Pancreas (tissue), 10 donors: Measurements from ENCODE around the gene GATA3. TPM values are rescaled to one million over a fixed set of nuclear protein-coding genes. Genes with fewer than 3 reads are reported as not detected.

Experiments
- ATAC-seq, 4 donors: fragments of 200-7000 bp; cut with Tn5 transposase; one replicate each; pipeline versions ENCODE4 v1.8.0 to v1.9.1; 2020; ENCODE audit warnings: mild to moderate bottlenecking in 4 of 4, moderate library complexity in 4 of 4
- DNase-seq, 6 donors: peaks; one replicate each; pipeline ENCODE4 v3.0.0-alpha.2; 2020
- FAIRE-seq: peaks from 2 replicates; lab custom pipeline; 2012; peaks lifted over from hg19 to GRCh38; lab: Jason Lieb, UNC
- H3K27ac ChIP-seq, 4 donors: fragments of 200-600 bp; sonication (generic); 1 replicate in 3 of 4; 2 replicates in 1 of 4; pipeline versions ENCODE4 v1.5.0 to v1.8.0; 2020
- H3K27me3 ChIP-seq, 4 donors: fragments of 200-600 bp; one replicate each; pipeline ENCODE4 v1.8.0; 2021
- H3K36me3 ChIP-seq, 3 donors: fragments of 200-600 bp; sonication (generic) in 1 of 3; one replicate each; pipeline versions ENCODE4 v1.5.0 to v1.8.0; 2020 to 2021
- H3K4me1 ChIP-seq, 3 donors: fragments of 200-600 bp; one replicate each; pipeline ENCODE4 v1.8.0; 2021
- H3K4me3 ChIP-seq, 4 donors: fragments of 200-600 bp; sonication (generic) in 2 of 4; one replicate each; pipeline versions ENCODE4 v1.5.0 to v1.8.0; 2020 to 2021
- H3K9me3 ChIP-seq, 4 donors: fragments of 200-600 bp; one replicate each; pipeline ENCODE4 v1.8.0; 2021
- CTCF ChIP-seq, 4 donors: fragments of 200-600 bp; sonication (generic) in 3 of 4; IDR thresholded peaks; one replicate each; pipeline versions ENCODE4 v1.5.0 to v1.8.0; 2021; ENCODE audit warnings: antibody characterized with exemption in 4 of 4
- WGBS, 2 donors: extraction: QIAGEN DNeasy Blood & Tissue Kit; methylation state at CpG; one replicate each; pipeline ENCODE4 v1.1.7; 2013; 5-methylcytosine and 5-hydroxymethylcytosine counted together
- intact Hi-C, 3 donors: fragments of 100-400 bp; cut with DNase I; formaldehyde crosslinking; loops; one replicate each; pipeline versions ENCODE4 v1.11.1 to v1.14.2; 2022
- polyA plus RNA-seq, 2 donors: library from polyadenylated mRNA; stranded (reverse); fragments of 200-250 nt; gene quantifications; one replicate each; pipeline ENCODE4 v1.2.3, GENCODE V29; 2013
- total RNA-seq, 6 donors: library from RNA; stranded (reverse); fragmentation: NEBNext Ultra II Directional in 4 of 6; extraction: Animal tissue kit (Norgen Biotek cat#: 25700) in 4 of 6; gene quantifications; one replicate each; pipeline versions ENCODE4 v1.2.1 to v1.2.4, GENCODE V29; 2021 to 2023
- donor health status: healthy with polysubstance abuse.
- donor health status: DM: no; HTN: no; CAD: no; lungs with moderate emphysema.
- donor health status: DM: no; HTN: no; CAD: no.
- donor health status: control.
- donor health status: control.
- donor health status: Bipolar disorder and iron deficiency.
- donor health status: DM: yes; HTN: yes; CAD: no.
- donor health status: DM: no; HTN: no; CAD: no.
- donor health status: DM: no; HTN: no; CAD: no.
- donor health status: DM: yes; HTN: yes; CAD: no.

The GATA3 gene
- total and polyA plus RNA-seq, 8 donors = 0.11 to 0.38 (median 0.23) TPM; not detected in 2

- WGBS, 2 donors = 52 to 60% methylated on average over 6 of the region's 6 CpGs
- FAIRE-seq = no peak
These were observed 34.0 kb downstream of the GATA3 start for GRCh38 chr10:8088504-8088903.

GRCh38 chr10:8092428-8092827, 37.9 kb downstream of the GATA3 start:
- Histone ChIP-seq H3K36me3 (no peaks in the 10 kb centered on the region), H3K27me3 (no peaks in the 10 kb centered on the region), H3K27ac (no peak overlapping the region), H3K4me1 (no peaks in the 10 kb centered on the region), H3K4me3 (no peak overlapping the region), H3K9me3 (no peaks in the 10 kb centered on the region)
- WGBS, 2 donors = 48 to 49% methylated on average over 2 of the region's 2 CpGs
- ATAC-seq (no peak), FAIRE-seq (no peak), DNase-seq (no peak)
- TF ChIP-seq CTCF (IDR thresholded peaks at IDR 0.05) = no peak
- intact Hi-C loops = no loop called here

More at GRCh38 chr10:8088504-8088903, 34.0 kb downstream of the GATA3 start:
- H3K4me3 ChIP-seq = no peak overlapping the region
- no peak for DNase-seq
- no peak for TF ChIP-seq CTCF (IDR thresholded peaks at IDR 0.05)
- no peaks in the 10 kb centered on the region for H3K27me3 ChIP-seq
- no peak overlapping the region for H3K27ac ChIP-seq
- no peaks in the 10 kb centered on the region for H3K9me3 ChIP-seq
- no peaks in the 10 kb centered on the region for H3K4me1 ChIP-seq
- intact Hi-C loops = no loop called here
- ATAC-seq = no peak
- H3K36me3 ChIP-seq = no peaks in the 10 kb centered on the region

GRCh38 chr10:8095959-8096358, 41.5 kb downstream of the GATA3 start:
- TF ChIP-seq CTCF (IDR thresholded peaks at IDR 0.05) = no peak
- no peaks in the 10 kb centered on the region for H3K27me3 ChIP-seq
- DNase-seq = no peak
- no peak for FAIRE-seq
- no peaks in the 10 kb centered on the region for H3K9me3 ChIP-seq
- no peaks in the 10 kb centered on the region for H3K4me1 ChIP-seq
- intact Hi-C loops = no loop called here
- ATAC-seq = no peak
- WGBS, 2 donors = 60 to 66% methylated on average over 14 of the region's 14 CpGs
- H3K4me3 ChIP-seq = no peak overlapping the region
- no peak overlapping the region for H3K27ac ChIP-seq
- no peaks in the 10 kb centered on the region for H3K36me3 ChIP-seq

GRCh38 chr10:8096931-8097330, 42.4 kb downstream of the GATA3 start:
- no peak for FAIRE-seq
- H3K4me3 ChIP-seq = no peak overlapping the region

More at GRCh38 chr10:8096931-8097330, 42.4 kb downstream of the GATA3 start:
- intact Hi-C loops = no loop called here
- Histone ChIP-seq H3K27ac (no peak overlapping the region), H3K4me1 (no peaks in the 10 kb centered on the region), H3K9me3 (no peaks in the 10 kb centered on the region), H3K36me3 (no peaks in the 10 kb centered on the region), H3K27me3 (no peaks in the 10 kb centered on the region)
- TF ChIP-seq CTCF (IDR thresholded peaks at IDR 0.05) = no peak
- 86 to 92% methylated on average over 5 of the region's 5 CpGs for WGBS, 2 donors
- no peak for ATAC-seq
- no peak for DNase-seq
